OCI-LY7 (cell line): ENCODE results near the gene TRIM33.

Source experiments
- CTCF ChIP-seq: fragments of 200-600 bp; sonication (generic); conservative IDR thresholded peaks from 2 replicates; pipeline ENCODE4 v1.5.1; 2014; ENCODE audit warnings: mild to moderate bottlenecking, antibody characterized with exemption, low read length, moderate library complexity, mixed read lengths
- EZH2phosphoT487 ChIP-seq: fragments of 200-600 bp; sonication (generic); IDR thresholded peaks from 2 replicates; pipeline ENCODE4 v1.6.1; 2018; ENCODE audit warnings: low read depth, borderline replicate concordance, mild to moderate bottlenecking, mixed run types, antibody characterized with exemption, low read length, moderate library complexity, mixed read lengths

GRCh38 chr1:114436799-114437198, 74.2 kb downstream of the TRIM33 start:
- TF ChIP-seq CTCF, result no peak
- no peak for TF ChIP-seq EZH2phosphoT487
